Measurements from ENCODE around the gene TGFBR1.

GRCh38 chr9:99167694-99168093 lies 62.8 kb downstream of the TGFBR1 start:
- TF ChIP-seq POLR2A (IDR thresholded peaks at IDR 0.05), result no peak
- no peak for TF ChIP-seq CTCF (IDR thresholded peaks at IDR 0.05)
